EL (cell line): ENCODE measurements around the gene HS6ST1.
A peak's percentile ranks its signal among the peaks of the same experiment; 100 is the strongest.

Experiments used
- DNase-seq: peaks from one replicate; pipeline ENCODE4 v3.0.0-alpha.2; 2016

The HS6ST1 gene

GRCh38 chr2:128308889-128309279, 9.8 kb downstream of the HS6ST1 start:
- no peak for DNase-seq

DNA sequence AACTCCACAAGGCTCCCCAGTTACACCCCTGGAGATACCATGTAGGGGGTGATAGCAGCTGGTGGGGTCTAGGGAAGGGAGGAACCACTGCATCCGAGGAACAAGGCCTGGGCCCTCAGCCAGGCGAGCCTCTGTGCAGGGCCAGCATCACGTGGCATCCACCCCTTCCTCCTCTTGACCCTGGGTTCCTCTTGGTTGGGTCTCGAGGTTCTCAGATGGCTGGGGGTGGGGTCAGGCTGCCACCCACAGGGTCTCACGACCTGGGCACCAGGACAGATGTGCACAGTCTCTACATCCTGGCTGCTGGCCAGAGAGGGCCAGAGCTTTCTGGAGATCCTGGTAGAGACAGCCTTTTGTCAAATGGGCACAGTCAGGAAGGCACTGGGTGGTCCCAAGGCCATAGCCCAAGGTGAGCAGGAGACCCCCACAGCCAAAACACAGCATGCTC, 10.4 kb downstream of the HS6ST1 start:
- DNase-seq: no peak

- DNase-seq: no peak
Observed at GRCh38 chr2:128307595-128307994, 11.1 kb downstream of the HS6ST1 start.

- no peak for DNase-seq
Observed at GRCh38 chr2:128306931-128307460, 11.7 kb downstream of the HS6ST1 start.

- DNase-seq: peak; percentile 93
Observed at GRCh38 chr2:128306081-128306930, 12.4 kb downstream of the HS6ST1 start.

DNA sequence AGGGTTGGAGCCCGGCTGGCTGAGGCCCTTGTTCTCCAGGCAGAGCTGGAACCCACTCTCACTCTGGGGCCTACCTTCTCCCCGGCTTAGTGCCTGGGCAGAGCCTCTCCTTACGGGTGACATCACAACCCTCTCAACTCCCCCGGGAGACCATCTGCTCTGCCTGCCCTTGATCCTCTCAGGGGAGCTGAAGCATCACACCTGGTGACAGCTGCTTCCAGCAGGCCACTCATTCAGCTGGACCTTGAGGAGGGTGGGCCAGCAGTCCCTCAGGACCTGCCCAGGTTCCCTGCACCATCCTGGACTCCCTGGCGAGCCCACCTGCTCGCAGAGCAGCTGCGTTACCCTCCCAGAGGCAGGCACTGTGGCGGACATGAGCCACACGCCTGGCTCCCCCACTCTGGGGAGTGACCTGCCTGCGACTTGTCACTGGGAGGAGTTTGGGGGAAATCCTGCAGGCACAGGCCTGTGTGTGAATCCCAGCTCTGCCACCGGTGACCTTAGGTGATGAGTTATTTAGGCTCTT, 13.1 kb downstream of the HS6ST1 start:
- no peak for DNase-seq

- peak; percentile 90 for DNase-seq
Observed at GRCh38 chr2:128304715-128305554, 13.7 kb downstream of the HS6ST1 start.

GRCh38 chr2:128304330-128304714, 14.3 kb downstream of the HS6ST1 start:
- no peak for DNase-seq

- no peak for DNase-seq
Observed at GRCh38 chr2:128303911-128304310, 14.8 kb downstream of the HS6ST1 start.

- no peak for DNase-seq
Observed at GRCh38 chr2:128303095-128303791, 15.4 kb downstream of the HS6ST1 start.

DNA sequence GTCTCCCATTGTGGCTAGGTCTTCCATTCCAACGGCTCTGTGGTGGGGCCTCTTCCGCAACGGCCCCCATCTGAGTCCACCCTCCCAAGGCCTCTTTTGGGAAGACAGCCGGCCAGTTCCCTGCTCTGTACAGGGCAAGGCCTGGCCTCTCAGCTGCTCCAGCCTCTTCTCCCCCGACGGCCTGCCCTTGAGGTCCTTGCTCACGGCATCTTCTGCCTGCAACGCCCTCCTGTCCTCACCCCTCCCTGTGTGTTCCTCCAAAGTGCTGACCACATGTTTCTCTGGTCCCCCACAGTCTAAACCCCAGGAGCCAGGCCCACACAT, 16.0 kb downstream of the HS6ST1 start:
- no peak for DNase-seq

- DNase-seq: no peak
Observed at GRCh38 chr2:128302011-128302743, 16.5 kb downstream of the HS6ST1 start.

- DNase-seq: peak; percentile 96
Observed at GRCh38 chr2:128301501-128301966, 17.1 kb downstream of the HS6ST1 start.

DNA sequence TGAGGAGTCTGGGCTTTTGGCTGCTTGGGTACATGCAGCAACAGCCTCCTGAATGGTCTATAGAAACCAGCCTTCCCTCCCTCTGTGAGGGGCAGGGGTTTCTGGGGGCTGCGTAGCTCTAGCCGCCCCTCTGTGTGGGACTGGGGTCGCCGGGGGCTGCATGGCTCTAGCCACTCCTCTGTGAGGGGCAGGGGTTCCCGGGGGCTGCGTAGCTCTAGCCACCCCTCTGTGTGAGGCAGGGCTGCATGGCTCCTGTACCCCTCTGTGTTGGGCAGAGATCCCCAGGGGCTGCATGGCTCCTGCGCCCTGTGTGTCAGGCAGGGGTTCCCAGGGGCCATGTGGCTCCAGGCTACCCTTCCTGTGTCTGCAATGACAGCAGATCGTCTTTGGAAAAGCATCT, 17.6 kb downstream of the HS6ST1 start:
- DNase-seq: no peak

DNA sequence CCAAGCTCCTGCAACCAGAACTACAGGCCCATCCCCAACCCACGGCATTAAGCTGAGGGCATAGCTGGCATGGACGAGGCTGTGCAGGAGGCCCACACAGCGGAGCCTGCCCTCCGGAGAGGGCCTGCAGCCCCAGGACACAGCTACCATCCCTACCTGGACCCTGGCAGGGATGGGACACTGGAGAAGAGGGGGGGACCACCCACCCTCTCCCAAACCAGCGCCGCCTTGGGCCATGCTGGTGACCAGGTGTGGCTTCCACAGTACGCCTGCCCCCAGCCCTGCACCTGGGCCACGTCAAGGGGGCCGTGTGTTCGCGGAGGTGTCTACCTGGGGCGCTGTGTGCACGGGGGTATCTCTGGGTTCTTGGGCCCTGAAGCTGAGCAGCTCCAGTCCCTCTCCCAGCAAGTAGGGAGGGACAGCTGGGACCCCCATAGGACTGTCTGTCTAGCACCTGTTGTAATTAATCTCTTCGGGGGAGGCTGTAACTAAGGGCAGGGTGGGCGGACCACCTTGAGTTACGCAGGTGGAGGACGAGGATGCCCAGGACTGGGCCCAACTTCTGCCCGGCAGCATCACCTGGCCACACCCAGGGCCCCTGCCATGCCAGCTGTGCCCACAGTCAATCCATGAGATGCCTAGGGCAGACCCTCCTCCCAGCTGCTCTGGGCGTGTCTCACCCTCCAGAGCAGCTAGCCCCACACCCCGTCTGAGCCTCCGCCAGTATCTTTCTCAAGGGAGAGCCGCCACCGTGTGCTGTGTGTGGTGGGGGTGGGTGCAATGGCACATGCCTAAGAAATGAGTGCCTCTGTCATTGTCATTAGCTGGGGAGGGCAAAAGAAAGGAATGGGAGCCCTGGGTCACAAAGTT, 18.3 kb downstream of the HS6ST1 start:
- no peak for DNase-seq

GRCh38 chr2:128299628-128300027, 19.0 kb downstream of the HS6ST1 start:
- no peak for DNase-seq

DNA sequence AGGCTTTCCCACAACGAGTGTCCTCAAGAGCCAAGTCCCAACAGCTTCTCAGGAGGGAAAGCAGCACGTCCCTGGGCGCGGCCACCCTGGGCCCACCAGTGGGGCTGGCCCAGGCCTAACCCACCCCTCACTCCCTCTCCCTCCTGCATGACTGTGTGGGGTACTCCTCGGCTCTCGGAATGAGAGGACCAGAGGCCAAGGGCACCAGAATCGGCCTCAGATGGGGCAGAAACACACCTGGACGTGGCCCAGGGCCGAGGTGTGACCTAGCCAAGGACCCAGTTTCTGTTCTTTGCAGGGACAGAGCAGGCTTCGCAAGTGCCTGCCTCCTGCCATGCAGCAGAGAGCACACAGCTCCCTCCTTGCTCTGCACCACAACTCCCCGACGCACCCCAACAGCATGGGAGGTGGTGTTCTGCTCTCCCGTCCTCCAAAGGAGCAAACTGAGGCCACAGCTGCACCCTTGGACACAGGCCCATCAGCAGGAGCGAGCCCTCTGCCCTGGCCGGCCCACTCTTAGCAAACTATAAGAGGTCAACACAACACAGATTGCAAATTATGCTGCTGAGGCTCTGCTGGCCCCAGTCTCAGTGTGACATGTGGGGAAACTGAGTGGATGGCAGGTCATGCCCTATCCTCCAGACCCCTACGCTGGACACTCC, 19.7 kb downstream of the HS6ST1 start:
- DNase-seq: no peak

DNA sequence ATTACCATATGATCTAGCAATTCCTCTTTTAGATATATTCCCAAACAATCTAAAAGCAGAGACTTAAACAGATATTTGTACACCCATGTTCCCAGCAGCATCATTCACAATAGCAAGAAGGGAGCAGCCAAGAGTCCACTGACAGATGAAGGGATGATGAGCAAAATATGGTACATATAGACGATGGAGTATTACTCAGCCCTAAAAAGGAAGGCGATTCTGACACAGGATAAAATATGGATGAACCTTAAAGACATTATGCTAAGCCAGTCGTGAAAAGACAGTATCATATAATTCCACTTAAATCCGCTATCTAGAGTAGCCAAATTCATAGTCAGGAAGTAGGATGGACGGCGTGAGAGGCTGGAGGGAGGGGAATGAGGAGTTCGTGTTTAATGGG, 20.4 kb downstream of the HS6ST1 start:
- no peak for DNase-seq

DNA sequence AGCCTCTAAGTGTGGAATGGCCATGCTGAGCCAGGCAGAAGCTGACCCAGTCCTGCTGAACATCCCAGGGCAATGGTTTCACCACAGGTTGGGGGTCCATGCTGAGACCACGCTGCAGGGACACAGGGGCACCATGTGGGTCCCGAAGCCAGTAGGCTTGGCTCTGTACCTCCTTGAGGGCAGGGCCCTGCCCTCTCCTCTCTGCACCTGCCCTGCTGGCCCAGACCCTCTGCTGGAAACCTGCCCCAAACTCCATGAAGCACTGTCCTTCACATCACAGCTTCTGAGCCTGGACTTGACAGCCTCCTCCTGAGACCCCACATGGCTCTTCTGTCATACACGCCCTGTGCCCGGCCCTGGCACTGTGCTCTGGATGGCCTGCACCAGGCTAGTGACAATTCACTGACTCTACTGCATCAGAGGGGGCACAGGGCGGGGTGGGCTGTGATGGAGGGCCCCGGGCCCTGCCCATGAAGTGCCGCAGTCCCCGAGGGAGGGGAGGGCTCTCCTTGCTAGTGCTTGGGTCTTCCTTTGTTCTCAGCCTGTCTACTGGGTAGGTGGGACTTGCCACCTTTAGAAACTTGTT, 24.7 kb downstream of the HS6ST1 start:
- DNase-seq: no peak

GRCh38 chr2:128293426-128293755, 25.3 kb downstream of the HS6ST1 start:
- no peak for DNase-seq
